Fibroblast of mammary gland (primary cell): Measurements from ENCODE around the gene DNTTIP2.
A peak's percentile ranks its signal among the peaks of the same experiment; 100 is the strongest.
"Not testable (repeated sequence)": the region's sequence is repeated elsewhere in the genome, so short reads cannot be mapped to it uniquely, and the experiment has no call there.

ENCODE experiments used
- DNase-seq: peaks from one replicate; pipeline ENCODE4 v3.0.0-alpha.2; 2010; ENCODE audit warnings: low read depth
- H3K4me3 ChIP-seq: 2 replicates; pipeline ENCODE4 v1.5.1; 2011; ENCODE audit warnings: low read depth, mild to moderate bottlenecking, low read length, moderate library complexity; ENCODE audit not compliant: control insufficient read depth
- TF ChIP-seq, protein P1 (sequence below): conservative IDR thresholded peaks from 2 replicates; pipeline ENCODE4 v1.5.1; 2011; ENCODE audit warnings: low read depth, low read length, inconsistent platforms; ENCODE audit not compliant: control insufficient read depth, insufficient read depth

The DNTTIP2 gene

DNA sequence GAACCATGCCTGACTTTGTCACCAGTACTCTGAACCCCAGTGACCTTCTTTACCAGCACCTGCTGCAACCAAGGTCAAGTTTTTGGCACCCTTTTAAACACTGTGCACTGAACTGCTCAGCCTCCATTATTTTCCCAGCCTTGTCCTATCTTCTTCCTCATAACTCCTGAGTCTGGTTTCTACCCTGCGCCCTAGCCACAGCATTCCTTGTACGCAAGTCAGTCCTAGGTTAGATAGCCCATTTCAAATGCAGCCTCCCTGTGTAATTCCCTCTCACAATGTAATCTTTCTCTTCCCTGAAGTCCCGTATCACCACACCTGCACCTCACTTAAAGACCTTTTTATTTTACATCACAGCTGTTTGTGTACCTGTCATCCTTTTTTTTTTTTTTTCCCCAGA, 37.2 kb downstream of the DNTTIP2 start:
- DNase-seq: no peak
- no peak overlapping the region for H3K4me3 ChIP-seq
- TF ChIP-seq, protein P1, sequence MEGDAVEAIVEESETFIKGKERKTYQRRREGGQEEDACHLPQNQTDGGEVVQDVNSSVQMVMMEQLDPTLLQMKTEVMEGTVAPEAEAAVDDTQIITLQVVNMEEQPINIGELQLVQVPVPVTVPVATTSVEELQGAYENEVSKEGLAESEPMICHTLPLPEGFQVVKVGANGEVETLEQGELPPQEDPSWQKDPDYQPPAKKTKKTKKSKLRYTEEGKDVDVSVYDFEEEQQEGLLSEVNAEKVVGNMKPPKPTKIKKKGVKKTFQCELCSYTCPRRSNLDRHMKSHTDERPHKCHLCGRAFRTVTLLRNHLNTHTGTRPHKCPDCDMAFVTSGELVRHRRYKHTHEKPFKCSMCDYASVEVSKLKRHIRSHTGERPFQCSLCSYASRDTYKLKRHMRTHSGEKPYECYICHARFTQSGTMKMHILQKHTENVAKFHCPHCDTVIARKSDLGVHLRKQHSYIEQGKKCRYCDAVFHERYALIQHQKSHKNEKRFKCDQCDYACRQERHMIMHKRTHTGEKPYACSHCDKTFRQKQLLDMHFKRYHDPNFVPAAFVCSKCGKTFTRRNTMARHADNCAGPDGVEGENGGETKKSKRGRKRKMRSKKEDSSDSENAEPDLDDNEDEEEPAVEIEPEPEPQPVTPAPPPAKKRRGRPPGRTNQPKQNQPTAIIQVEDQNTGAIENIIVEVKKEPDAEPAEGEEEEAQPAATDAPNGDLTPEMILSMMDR: no peak

GRCh38 chr1:93840956-93841482, 38.0 kb downstream of the DNTTIP2 start:
- DNase-seq: no peak
- H3K4me3 ChIP-seq: no peak overlapping the region
- TF ChIP-seq, protein P1: no peak

GRCh38 chr1:93839753-93840152, 39.3 kb downstream of the DNTTIP2 start:
- no peak overlapping the region for H3K4me3 ChIP-seq
- peak; percentile 40 for DNase-seq
- TF ChIP-seq, protein P1: no peak

DNA sequence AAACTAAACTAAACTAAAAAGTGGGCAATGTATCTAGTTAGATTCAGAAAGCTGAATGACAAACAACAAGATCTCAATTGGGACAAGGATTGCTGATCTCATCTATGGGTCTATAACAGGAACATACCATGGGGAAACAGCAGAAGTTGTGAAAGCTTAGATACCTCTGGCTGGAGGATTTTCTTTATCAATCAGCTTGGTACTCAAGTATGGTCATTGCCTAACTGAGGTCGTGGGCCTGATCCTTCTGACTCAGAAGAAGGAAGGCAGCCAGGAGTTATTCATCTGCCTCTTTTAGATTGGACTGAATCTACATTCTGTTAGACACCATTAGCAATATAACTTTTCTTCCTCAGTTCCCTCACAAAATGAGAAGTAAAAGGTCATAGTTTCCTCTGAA, 39.7 kb downstream of the DNTTIP2 start:
- no peak overlapping the region for H3K4me3 ChIP-seq
- TF ChIP-seq, protein P1: no peak
- DNase-seq: peak; percentile 96

GRCh38 chr1:93837961-93838360, 41.0 kb downstream of the DNTTIP2 start:
- TF ChIP-seq, protein P1: no peak
- no peak overlapping the region for H3K4me3 ChIP-seq
- no peak for DNase-seq

- not testable (repeated sequence) for DNase-seq, H3K4me3 ChIP-seq
Measured at GRCh38 chr1:93833293-93833692, 45.7 kb downstream of the DNTTIP2 start.

DNA sequence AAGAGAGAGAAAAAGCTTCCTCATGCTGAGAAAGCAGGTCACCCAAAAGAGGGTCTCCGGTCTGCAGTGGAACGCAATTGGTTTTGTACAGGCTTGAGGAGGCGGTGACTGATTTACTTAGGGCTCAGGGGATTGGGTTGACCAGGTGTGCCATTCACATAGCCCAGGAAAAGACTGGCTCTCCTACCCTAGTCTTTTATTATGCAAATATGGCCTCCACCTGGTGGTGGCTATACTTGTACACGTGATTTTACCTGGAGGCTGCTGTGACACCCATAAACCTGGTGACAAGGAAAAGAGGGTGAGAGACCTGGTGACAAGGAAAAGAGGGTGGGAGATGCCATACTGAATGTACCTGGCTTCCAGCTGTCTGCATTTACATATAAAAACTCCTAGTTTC, 49.9 kb downstream of the DNTTIP2 start:
- DNase-seq: no peak
- no peak overlapping the region for H3K4me3 ChIP-seq
- TF ChIP-seq, protein P1: no peak
